ENCODE measurements around the gene HPRT1.

DNA sequence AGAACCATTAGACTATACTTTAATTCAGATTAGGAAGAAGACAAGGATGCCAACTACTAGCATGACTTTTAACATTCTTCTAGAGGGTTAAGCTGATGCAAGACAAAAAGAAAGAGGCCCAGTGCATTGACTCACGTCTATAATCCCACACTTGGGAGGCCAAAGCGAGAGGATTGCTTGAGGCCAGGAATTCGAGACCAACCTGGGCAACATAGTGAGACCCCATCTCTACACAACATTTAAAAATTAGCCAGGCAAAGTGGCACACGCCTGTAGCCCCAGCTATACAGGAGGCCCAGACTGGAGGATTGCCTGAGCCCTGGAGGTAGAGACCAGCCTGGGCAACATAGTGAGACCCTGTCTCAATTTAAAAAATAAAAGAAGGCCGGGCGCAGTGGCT lies 40.2 kb upstream of the HPRT1 start:
- TF ChIP-seq, protein P1, sequence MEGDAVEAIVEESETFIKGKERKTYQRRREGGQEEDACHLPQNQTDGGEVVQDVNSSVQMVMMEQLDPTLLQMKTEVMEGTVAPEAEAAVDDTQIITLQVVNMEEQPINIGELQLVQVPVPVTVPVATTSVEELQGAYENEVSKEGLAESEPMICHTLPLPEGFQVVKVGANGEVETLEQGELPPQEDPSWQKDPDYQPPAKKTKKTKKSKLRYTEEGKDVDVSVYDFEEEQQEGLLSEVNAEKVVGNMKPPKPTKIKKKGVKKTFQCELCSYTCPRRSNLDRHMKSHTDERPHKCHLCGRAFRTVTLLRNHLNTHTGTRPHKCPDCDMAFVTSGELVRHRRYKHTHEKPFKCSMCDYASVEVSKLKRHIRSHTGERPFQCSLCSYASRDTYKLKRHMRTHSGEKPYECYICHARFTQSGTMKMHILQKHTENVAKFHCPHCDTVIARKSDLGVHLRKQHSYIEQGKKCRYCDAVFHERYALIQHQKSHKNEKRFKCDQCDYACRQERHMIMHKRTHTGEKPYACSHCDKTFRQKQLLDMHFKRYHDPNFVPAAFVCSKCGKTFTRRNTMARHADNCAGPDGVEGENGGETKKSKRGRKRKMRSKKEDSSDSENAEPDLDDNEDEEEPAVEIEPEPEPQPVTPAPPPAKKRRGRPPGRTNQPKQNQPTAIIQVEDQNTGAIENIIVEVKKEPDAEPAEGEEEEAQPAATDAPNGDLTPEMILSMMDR (IDR thresholded peaks at IDR 0.05): no peak
- no peak for TF ChIP-seq POLR2A (IDR thresholded peaks at IDR 0.05)

Data from uterus (tissue), 2 donors.